GM21423 (cell line): ENCODE data around the gene PLEKHH1.
"Not testable (repeated sequence)": the region's sequence is repeated elsewhere in the genome, so short reads cannot be mapped to it uniquely, and the experiment has no call there.

ENCODE experiments used
- ATAC-seq: cut with Tn5 transposase; IDR thresholded peaks from one replicate; pipeline ENCODE4 v1.9.1; 2021; ENCODE audit warnings: mild to moderate bottlenecking, moderate library complexity; ENCODE audit not compliant: unreplicated experiment

PLEKHH1 gene

GRCh38 chr14:67529947-67530935, 2.8 kb upstream of the PLEKHH1 start:
- ATAC-seq = no peak

DNA sequence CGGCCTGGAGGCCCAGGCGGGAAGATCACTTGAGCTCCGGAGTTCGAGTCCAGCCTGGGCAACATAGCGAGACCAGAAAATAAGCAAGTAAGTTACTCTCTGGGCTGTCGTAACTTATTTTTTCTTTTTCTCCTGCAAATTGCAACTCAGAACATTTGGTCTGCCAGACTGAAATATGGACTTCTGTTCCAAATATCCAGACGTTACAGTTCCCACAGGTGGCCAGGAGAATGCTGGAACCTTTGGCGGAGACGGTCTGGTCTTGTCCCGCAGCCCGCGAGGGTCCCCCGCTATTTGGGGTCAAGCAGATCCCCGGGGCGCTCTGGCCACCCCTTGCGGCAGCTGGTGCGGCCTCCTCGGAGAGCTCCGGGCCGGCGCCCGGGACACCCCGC, 488 bp upstream of the PLEKHH1 start:
- ATAC-seq = no peak

GRCh38 chr14:67533754-67534085, 630 bp downstream of the PLEKHH1 start:
- ATAC-seq = no peak

DNA sequence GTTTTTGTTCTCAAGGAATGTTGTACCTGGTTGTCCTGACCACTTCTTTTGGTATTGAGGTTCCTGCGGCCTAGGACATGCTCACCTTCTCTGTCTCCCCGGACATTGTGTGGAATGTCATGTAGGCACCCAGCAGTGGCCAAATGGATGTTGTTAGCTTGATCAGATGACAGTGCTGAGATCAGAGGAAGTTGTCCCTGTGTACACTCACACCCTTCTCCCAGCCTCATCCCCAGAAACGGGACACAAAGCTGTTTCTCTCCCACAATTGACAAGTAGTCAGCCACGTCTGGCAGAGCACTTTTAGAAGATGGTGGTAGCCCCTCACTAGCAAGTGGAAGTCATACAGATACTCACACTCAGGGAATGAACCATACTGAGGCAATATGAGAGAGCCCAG, 3.0 kb downstream of the PLEKHH1 start:
- ATAC-seq = no peak

- no peak for ATAC-seq
Observed at GRCh38 chr14:67537736-67538135, 4.6 kb downstream of the PLEKHH1 start.

GRCh38 chr14:67538501-67538900, 5.4 kb downstream of the PLEKHH1 start:
- ATAC-seq = no peak

DNA sequence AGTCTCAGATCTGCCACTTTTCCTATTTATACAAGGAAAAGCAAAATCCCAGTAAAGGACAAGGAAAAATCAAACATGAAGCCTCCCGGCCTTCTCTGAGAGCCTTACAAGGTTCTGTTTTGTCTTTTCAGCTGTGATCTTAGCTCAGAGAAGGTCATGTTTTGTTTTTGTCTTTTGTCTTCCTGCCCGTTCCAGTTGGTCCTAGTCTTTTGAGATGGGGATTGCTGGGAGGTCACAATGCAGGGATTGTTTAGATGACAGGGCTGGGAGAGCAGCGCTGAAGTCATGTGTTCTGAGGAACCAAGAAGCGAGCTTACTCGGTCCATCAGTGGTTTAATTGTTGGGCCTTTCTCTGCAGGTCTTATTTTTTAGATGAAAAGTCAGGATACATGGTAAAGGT, 6.0 kb downstream of the PLEKHH1 start:
- ATAC-seq = no peak

- ATAC-seq = no peak
Observed at GRCh38 chr14:67541448-67542387, 8.6 kb downstream of the PLEKHH1 start.

- ATAC-seq = not testable (repeated sequence)
Observed at GRCh38 chr14:67542620-67543019, 9.5 kb downstream of the PLEKHH1 start.

DNA sequence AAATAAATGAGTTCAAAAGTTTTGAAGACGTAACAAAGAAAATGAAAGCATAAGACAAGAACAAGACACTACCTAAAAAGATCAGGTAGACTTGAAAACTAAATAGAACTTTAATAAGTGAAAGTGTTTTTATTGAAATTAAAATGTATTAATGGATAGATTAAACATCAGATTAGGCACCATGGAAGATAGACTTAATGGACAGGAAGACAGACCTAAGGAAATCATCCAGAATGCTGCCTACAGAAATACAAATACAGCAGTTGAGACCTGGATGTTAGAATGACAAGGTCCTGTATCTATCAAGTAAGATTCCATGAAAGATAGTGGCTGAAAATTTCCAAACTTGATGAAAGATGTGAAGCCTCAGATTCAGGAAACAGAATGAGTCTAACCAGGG, 11.5 kb downstream of the PLEKHH1 start:
- no peak for ATAC-seq

DNA sequence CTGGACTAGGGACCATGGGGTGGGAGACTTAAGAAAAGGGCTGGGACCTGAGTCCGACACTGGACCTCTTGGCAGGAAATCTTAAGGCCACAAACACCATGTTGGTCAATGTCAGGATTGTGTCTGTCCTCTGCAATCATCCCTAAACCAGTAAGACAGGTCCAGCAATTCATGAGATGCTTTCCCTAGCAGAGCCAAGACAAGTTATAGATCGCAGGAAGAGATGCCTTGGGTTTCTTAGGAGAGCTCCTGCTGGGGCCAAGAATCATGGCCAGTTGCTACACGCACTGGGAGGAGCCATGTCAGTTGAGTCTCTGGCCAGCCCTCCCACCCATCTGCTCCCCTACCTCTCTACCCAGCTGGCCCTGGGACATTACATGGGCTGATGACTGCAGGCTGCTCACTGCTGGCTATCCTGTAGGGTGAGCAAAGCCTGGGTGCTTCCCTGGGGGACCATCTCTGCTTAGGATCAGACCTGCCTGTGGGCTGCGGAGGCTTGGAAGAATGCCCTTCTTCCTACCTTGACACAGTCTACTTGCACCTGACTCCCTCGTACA, 14.2 kb downstream of the PLEKHH1 start:
- ATAC-seq = no peak

- no peak for ATAC-seq
Observed at GRCh38 chr14:67549734-67550133, 16.6 kb downstream of the PLEKHH1 start.

GRCh38 chr14:67551123-67551522, 18.0 kb downstream of the PLEKHH1 start:
- no peak for ATAC-seq

- no peak for ATAC-seq
Observed at GRCh38 chr14:67551940-67552339, 18.9 kb downstream of the PLEKHH1 start.

DNA sequence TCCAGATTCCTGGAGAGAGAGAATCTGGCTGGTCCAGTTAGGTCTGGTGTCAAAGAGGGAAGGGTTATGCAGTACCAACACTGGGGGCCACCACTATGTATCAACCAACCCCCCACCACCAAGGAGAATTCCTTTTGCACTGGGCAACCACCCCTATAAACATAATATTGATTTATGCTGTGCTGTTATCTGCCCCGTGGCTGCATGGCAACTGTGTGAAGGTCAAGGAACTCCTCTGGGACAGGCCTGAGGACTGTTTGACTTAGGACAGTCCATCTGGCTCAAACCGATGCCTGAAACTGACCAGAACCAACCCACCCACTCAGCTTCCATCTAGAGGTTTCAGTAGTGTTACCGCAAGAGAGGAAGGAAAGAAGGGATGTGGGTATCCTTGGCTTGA, 20.5 kb downstream of the PLEKHH1 start:
- no peak for ATAC-seq

DNA sequence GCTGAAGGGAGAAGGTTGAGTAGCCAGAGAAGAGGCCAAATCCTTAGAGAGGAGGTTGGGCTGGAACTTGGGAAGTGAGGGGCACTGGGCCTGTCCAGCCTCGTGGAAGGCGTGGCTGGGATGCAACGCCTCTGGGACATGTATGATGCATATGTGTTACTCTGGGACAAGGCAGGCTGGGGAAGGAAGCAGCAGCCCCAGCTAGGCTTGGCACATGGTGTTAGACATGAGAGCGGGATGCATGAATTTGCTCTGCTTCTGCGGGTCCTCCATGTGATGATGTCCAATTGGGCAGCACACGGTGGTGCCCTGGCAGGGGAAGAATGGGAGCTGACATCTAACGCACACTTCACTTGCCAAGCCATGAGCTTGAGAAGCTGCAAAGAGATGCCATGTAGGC, 21.3 kb downstream of the PLEKHH1 start:
- no peak for ATAC-seq

- ATAC-seq = no peak
Observed at GRCh38 chr14:67555518-67556090, 22.5 kb downstream of the PLEKHH1 start.

GRCh38 chr14:67556671-67557070, 23.6 kb downstream of the PLEKHH1 start:
- ATAC-seq = no peak

GRCh38 chr14:67557118-67557517, 24.0 kb downstream of the PLEKHH1 start:
- no peak for ATAC-seq

GRCh38 chr14:67557656-67558055, 24.6 kb downstream of the PLEKHH1 start:
- no peak for ATAC-seq

- ATAC-seq = no peak
Observed at GRCh38 chr14:67559639-67560038, 26.5 kb downstream of the PLEKHH1 start.
